Activated CD4-positive, alpha-beta T cell treated with anti-CD3 and anti-CD28 coated beads for 24 hours (primary cell): ENCODE measurements around the gene ZCCHC3.
"Not testable (repeated sequence)": the region's sequence is repeated elsewhere in the genome, so short reads cannot be mapped to it uniquely, and the experiment has no call there.

Experiments
- DNase-seq, 2 donors: peaks; one replicate each; pipeline ENCODE4 v3.0.0-alpha.2; 2020; ENCODE audit warnings: low read depth in 2 of 2

ZCCHC3 gene

DNA sequence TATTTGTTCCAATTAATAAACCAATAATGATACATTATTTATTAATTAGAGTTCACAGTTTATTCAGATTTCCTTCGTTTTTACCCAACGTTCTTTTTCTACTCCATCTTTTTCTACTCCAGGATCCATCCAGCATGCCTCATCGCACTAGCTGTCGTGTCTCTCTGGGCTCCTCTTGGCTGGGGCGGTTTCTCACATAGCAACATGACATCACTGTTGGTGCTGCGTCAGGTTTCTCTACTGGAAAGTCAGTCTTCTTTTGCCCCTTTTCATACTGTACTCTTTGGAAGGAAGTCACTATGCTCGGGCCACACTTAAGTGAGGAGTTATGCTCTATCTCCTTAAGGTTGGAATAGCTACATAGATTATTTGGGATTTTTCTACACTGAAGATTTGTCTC is 14.2 kb downstream of the ZCCHC3 start:
- DNase-seq = no peak

DNA sequence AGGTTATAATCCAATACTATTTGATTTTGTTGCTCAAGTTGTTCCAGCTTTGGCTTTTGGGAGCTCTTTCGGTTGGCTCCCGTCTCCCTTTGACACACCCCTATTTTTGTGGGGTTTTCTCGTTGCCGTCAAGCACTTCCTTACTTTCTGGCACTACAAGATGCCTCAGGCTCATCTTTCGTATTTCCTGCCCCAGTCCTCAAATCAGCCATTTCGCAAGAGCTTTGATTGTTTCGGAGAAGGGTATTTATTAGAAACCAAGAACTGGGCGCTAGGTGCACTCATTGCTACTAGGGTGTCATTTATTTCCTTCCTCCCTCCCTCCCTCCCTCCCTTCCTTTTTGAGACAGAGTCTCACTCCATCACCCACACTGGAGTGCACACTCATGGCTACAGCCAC is 14.7 kb downstream of the ZCCHC3 start:
- DNase-seq = no peak

DNA sequence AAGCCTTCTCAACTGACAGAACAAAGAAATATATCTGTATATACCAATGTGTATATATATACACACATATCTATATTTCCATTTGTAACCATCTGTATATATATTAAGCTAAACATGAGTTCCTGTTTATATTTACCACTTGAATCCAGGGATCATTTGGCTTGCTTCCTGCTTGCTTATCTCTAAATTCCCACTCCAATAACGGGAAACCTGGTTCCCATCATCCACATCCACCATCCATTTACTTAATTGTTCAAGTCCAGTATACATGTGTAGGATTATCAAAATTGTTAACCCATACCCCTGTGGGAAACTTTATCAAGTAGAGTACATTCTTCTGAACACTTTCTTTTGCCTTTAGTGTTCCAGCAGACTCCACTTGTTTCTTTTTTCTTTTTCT is 15.5 kb downstream of the ZCCHC3 start:
- DNase-seq = no peak

DNA sequence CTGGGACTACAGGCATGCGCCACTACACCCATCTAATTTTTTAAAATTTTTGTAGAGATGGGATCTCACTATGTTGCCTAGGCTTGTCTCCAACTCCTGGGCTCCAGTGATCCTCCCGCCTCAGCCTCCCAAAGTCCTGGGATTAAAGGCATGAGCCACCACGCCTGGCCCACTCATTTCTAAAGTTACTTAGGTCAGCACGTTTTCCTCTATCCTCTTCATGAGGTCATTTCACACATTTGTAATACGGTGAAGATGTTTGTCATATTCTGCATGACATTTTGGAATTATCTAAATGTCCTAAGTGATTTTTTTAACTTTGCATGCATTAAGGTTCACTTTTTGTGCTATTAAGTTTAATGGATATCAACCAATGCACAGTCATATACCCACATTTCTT is 16.0 kb downstream of the ZCCHC3 start:
- no peak for DNase-seq

DNA sequence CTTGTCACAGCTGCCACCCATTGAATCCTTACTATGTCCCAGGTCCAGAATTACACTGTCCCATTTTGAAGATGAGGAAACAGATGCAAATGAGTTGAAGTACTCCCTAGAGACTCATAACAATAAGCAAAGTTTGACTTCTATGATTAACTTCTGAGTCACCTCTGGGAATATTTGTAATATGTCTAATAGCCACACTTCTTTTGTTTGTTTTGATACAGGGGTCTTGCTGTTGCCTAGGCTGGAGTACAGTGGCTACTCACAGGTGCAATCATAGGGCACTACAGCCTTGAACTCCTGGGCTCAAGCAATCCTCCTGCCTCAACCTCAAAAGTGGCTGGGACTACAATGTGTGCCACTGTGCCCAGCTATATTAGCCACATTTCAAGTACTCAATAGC is 16.6 kb downstream of the ZCCHC3 start:
- no peak for DNase-seq

DNA sequence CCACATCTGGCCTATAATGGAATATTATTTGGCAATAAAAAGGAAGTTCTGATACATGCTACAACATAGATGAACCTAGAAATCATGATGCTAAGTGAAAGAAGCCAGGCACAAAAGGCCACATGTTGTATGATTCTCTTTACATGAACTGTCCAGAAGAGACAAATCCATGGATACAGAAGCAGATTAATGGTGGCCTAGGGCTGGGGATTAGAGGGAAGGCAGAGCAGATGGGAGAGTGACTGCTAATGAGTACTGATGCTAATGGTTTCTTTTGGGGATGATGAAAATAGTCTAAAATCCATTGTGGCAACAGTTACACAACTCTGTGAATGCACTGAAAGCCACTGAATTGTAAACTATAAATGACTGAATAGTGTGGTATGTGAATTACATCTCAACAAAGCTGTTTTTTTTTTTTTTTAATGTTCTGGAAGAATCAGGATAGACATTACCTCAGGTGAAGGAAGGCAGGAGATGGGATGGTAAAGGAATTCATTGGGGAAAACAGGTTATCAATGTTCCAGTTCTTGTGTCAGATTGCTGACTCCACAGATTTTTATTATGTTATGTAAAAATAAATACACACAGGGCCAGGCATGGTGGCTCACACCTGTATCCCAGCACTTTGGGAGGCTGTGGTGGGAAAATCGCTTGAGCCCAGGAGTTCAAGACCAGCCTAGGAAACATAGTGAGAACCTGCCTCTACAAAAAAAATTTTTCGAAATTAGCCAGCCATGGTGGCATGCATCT is 19.1 kb downstream of the ZCCHC3 start:
- no peak for DNase-seq

DNA sequence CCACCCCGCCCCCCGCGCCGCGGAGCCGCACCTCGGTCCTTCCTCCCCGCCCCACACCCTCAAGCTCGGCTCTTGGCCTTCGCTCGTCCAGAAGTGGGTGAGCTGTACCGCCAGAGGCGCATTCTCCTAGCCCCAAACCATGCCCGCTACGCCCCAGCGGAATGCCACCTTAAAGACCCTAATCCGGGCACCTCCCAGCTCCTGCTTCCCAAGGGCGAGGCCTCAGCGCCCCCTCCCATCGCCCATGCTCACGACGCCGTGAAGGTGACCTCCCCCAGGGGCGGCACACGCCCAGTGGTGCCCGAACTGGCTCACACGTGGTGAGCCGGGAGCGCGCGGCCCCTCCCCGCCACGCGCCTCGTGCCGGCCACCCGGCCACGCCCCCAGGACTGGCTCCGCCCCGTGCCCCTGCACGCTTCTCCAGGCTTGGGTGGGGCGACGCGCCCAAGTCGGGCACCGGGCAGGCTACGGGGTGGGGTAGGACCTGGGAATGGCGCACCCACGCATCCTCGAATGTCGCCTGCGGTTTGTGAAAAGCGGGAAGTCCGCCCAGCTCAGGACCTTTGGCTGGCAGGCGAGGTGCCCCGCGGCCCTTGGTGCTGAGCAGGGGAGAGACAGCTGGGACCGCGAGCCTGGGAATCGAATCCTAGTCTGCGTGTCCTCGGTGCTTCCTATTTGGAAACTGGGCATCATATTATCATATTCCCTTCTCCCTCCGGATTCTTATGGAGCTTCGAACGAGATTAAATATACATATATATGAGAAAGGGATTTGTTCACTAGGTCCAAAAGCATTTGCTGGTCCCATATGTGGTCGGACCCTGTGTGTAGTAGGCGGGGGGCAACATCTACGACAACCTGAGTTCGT is 27.0 kb downstream of the ZCCHC3 start:
- DNase-seq = peak; percentile 87 to 89

DNA sequence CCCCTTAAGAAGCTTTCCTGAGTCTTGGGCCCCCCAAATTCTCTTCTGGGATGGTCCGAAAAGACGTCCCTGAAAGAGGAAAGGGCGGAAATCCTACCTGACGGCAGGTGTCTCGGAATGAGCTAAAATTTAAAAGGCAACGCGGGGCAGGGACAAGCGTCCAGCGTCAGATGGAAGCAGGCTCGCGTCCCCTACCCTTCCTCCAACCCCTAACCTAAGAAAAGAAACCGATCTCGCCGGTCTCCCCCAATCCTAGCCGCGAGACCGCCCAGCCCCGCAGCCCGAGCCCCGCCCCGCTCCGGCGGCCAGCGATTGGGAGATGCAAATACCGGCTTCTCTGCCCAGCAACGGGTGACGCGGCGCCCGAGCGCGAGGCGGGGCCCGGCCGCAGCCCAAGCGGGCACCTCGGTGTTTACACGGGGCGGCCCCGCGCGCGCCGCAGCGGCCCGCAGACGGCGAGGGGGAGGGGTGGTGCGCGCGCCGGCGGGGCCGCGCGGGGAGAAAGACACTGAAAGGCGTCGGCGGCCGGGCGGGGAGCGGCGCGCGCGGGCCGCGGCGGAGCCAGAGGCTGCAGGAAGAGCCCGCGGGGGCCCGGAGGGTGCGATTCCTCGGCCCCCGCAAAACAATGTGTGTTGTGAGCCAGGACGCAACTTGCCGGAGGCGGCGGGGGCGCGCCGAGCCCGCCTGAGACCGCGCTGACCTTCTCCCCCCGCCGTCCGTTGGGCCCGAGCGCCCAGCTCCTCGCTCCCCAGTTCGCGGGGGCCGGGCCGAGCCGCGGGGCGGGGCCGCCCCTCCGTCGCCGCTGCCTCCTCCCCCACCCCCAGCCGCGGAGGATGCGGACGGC is 27.9 kb downstream of the ZCCHC3 start, which contains the start of gene SOX12:
TSS of gene SOX12 (plus strand) at position 508 of the 844 bp plus-strand sequence. CDS start 373 bp downstream, outside the sequence.
- DNase-seq = peak; percentile 97 to 98

DNA sequence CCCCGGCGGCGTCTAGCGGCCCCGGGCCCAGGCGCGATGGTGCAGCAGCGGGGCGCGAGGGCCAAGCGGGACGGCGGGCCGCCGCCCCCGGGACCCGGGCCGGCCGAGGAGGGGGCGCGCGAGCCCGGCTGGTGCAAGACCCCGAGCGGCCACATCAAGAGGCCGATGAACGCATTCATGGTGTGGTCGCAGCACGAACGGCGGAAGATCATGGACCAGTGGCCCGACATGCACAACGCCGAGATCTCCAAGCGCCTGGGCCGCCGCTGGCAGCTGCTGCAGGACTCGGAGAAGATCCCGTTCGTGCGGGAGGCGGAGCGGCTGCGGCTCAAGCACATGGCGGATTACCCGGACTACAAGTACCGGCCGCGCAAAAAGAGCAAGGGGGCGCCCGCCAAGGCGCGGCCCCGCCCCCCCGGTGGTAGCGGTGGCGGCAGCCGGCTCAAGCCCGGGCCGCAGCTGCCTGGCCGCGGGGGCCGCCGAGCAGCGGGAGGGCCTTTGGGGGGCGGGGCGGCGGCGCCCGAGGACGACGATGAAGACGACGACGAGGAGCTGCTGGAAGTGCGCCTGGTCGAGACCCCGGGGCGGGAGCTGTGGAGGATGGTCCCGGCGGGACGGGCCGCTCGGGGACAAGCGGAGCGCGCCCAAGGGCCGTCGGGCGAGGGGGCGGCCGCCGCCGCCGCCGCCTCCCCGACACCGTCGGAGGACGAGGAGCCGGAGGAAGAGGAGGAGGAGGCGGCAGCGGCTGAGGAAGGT is 28.7 kb downstream of the ZCCHC3 start:
- peak in 1 of 2 donors; percentile 30 for DNase-seq

DNA sequence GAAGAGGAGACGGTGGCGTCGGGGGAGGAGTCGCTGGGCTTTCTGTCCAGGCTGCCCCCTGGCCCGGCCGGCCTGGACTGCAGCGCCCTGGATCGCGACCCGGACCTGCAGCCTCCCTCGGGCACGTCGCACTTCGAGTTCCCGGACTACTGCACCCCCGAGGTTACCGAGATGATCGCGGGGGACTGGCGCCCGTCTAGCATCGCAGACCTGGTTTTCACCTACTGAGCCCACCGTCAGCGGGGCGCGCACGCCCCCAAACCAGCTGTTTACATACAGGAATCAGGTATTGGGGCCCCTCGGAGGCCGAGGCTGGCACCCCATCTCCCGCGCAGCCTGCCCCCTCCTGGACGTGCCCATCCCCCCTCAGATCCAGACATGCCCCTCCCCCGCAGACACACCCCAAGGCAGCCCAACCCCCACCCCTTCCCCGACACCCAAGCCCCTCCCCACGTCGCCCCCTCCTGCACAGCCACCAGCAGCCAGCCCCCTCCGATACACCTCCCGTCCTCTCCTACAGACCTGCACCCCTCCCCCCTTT is 29.3 kb downstream of the ZCCHC3 start:
- no peak for DNase-seq

DNA sequence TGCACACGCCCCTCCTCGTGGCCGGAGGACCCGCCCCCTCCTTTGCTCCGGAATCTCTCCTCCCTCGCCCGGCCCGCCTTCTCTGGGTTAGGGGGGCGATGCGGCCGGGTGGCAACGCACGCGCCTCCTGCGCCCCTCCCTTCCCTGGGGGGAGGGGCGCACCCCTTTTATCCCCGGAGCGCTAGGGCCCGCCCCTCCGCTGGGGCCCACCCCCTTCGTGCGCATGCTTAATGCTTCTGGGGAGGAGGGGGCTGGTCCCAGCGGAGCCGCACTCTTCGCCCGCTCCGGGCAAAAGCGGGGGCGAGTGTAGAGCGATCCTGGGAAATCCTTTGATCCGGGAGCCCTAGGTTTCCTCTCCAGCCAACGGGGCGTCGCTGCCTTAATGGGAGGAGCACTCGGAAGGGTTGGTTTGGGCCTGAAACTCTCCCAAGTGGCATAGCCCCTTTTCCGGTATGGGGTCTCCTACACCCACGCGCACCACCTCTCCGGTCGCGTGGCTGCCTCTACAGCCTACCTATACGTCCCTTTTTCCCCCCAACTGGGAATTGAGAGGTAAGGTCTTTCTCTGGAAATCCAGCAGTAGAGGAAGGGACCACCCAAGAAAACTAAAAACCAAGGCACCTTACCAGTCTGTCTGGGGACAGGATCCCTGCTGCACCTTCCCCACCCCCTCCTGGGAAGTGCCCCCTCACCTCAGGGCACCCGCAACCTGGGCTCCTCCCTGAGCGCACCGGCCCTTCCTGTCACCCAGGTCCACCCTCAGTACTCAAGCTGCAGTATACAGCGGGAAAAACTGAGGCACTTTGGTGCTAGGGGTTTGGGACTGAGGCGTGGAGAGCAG is 30.0 kb downstream of the ZCCHC3 start:
- DNase-seq = peak in 1 of 2 donors; percentile 61

DNA sequence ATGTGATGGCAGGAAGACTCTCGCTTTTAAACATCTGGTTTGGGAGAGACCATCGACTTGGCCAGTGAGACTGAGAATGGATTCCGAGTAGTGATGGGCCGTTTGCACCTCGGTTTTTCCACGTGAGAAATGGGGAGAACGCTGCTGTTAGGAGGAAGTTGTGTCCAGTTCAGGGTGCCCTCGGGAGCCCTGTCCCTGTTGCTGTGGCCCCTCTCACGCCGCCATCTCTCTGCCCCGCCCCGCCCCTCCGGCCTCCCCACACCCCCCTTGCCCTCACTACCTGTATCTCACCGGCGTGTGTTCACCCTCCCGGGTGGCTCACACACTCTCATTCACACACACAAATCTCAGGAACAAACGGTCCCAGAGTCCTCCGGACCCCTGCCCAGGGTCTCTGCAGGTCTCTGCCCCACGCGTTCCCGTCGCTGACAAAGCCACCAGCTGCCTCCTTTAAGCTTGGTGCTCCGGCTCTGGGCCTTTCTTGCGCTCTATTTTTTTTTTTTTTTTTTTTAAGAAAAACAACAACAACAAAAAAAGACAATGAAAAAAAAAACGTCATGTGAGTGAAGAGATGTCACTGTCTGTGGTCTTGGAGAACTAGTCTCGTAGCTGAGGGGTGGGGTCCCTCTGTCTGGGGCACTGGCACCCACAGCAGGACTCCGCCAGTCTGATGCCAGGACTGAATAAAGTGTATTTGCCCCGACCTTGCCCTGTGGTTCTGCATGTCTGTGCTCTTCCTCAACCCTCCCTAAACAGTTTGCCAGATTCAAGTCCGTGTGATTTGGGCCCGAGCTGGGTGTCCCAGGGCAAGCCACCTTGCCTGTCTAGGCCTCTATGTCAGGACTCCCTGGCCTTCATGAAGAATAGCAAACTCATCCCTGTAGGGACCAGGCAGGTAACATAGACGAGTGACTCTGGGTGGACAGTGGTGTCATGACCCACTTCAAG is 30.9 kb downstream of the ZCCHC3 start:
- DNase-seq = no peak

DNA sequence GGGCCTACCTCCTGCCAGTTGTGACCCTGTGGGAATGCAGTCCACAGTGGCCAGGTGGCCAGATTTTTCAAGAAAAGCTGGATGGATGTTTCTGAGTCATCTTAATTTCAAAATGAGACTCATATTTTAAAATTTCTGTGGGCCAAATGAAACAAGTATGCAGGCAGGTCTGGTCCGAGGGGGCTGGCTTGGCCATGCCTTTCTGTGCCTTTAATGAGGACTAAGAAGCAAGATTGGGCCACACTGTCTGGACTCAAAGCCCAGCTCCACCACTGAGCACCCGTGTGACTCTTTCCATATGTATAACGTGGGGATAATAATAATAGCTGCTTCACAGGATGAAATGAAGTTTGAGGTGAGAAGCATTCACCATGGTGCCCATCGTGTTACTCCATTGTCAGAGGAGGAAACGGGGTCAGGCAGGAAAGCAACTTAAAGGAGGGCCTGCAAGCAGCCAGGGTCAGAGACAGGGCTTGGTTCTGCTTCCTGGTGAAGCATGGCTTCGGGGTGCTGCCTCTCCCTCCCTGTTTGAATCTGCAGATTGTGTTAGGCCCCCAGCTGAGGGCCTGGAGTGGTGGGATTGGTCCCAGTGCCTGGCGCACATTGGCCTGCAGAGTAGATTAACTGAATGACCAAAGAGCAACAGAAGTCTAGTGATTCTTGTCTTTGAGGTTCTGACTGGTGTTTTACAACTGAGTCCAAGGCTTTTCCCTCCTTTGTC is 31.8 kb downstream of the ZCCHC3 start:
- DNase-seq = no peak

DNA sequence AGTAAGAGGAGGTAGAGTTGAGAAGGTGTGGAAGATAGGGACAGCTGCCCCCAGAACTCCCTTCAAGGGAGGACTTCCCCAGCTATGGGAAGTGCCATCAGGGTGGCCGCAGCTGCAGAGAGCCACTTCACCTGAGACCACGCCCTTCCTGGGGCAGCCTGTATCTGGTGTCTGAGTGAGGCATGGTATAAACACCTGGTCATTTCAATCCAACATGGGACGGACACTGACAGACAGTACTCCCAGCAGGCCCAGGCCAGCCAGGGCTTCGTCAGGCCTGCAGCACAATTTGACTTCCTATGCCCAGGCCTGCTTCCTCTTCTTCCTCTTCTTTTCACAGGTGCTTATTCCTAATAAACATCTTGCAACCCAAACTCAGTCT is 32.5 kb downstream of the ZCCHC3 start:
- DNase-seq = no peak

DNA sequence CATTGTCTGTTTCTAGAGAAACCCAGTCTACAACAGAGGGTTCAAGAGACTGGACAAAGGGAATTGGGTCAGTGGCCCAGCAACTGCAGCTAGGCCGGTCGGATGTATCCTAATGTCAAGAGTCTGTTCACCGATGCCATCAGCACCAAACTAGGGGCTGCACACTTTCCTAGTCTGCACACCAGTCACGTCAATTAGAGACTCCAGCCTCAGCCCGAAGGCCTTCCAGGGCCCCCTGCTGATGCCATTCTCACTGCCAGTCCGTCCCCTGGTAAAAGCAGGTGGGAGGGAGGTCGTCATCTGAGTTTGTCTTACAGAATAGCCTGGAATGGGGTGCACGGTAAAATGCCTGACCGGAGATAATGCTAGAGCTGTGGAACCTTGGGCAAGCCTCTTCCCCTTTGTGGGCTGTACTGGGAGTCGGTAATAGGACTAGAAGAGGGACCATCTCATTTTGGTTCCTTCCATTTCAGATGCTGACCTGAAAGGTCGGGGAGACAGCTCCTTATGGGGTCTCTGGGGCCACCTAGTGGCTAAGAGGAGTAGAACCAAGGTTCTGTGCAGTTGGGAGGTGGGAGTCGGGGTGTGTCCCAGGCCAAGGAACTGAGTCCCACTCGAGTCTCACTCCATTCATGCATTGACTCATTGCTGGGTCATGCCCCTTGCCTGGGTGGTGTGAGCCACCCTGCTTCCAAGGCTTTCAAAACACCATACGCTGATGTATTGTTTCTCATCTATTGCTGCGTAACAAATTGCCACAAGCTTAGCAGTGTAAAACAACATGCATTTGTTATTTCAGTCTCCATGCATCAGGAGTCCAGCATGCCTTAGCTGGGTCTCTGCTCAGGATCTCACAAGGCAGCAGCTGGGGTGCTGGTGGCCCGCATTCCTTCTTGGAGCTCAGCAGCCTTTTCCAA is 33.1 kb downstream of the ZCCHC3 start:
- DNase-seq = peak in 1 of 2 donors; percentile 35

DNA sequence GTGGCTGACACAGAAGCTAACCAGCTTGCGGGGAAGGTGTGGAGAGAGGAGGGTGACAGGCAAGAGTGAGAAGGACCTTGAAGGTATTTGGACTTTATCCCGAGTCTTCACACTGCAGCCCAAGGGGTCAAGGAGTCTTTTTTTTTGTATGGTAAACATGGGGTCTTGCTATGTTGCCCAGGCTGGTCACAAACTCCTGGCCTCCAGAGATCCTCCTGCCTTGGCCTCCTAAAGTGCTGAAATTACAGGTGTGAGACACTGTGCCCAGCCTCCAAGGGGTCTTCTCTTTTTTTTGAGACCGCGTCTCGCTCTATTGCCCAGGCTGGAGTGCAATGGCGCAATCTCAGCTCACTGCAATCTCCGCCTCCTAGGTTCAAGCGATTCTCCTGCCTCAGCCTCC is 37.2 kb downstream of the ZCCHC3 start:
- no peak for DNase-seq

DNA sequence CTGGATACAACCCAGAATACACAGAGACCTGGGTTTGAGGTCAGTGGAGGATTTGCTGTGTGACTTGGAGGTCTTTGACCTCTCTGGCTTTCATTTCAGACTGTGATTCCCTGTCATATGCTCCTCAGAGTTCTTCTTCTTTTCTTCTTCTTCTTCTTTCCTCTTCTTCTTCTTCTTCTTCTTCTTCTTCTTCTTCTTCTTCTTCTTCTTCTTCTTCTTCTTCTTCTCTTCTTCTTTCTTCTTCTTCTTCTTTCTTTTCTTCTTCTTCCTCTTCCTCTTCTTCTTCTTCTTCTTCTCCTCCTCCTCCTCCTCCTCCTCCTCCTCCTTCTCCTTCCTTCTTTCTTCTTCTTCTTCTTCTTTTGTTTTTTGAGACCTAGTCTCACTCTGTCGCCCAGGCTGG is 38.7 kb downstream of the ZCCHC3 start:
- not testable (repeated sequence) for DNase-seq
